Fibroblast of peridontal ligament (primary cell): ENCODE measurements around the gene PRKAR1B.
"Not testable (repeated sequence)": the region's sequence is repeated elsewhere in the genome, so short reads cannot be mapped to it uniquely, and the experiment has no call there.

Experiments used
- DNase-seq: peaks from one replicate; pipeline ENCODE4 v3.0.0-alpha.2; 2010; ENCODE audit errors: extremely low read depth

PRKAR1B gene

GRCh38 chr7:668139-668931 lies 58.7 kb downstream of the PRKAR1B start:
- peak; percentile 85 for DNase-seq

GRCh38 chr7:666454-667292 lies 60.4 kb downstream of the PRKAR1B start:
- no peak for DNase-seq

- no peak for DNase-seq
These were observed 61.2 kb downstream of the PRKAR1B start for GRCh38 chr7:665736-666453.

GRCh38 chr7:664997-665735 lies 61.9 kb downstream of the PRKAR1B start:
- DNase-seq = peak; percentile 41

GRCh38 chr7:664402-664775 lies 62.7 kb downstream of the PRKAR1B start:
- DNase-seq = no peak

GRCh38 chr7:662576-662975 lies 64.5 kb downstream of the PRKAR1B start:
- DNase-seq = no peak

- DNase-seq = no peak
These were observed 67.1 kb downstream of the PRKAR1B start for GRCh38 chr7:659996-660395.

- DNase-seq = no peak
These were observed 67.7 kb downstream of the PRKAR1B start for GRCh38 chr7:659306-659847.

- no peak for DNase-seq
These were observed 69.4 kb downstream of the PRKAR1B start for GRCh38 chr7:657565-658119.

- not testable (repeated sequence) for DNase-seq
These were observed 70.1 kb downstream of the PRKAR1B start for GRCh38 chr7:657010-657409.

GRCh38 chr7:655758-656157 lies 71.3 kb downstream of the PRKAR1B start:
- DNase-seq = no peak

- no peak for DNase-seq
These were observed 73.0 kb downstream of the PRKAR1B start for GRCh38 chr7:653829-654764.

GRCh38 chr7:652881-653280 lies 74.2 kb downstream of the PRKAR1B start:
- DNase-seq = no peak

- DNase-seq = not testable (repeated sequence)
These were observed 74.9 kb downstream of the PRKAR1B start for GRCh38 chr7:652167-652566.

GRCh38 chr7:651032-651728 lies 75.9 kb downstream of the PRKAR1B start:
- no peak for DNase-seq

- DNase-seq = no peak
These were observed 76.6 kb downstream of the PRKAR1B start for GRCh38 chr7:650339-651031.

GRCh38 chr7:646951-647350 lies 80.1 kb downstream of the PRKAR1B start:
- no peak for DNase-seq

- no peak for DNase-seq
These were observed 80.6 kb downstream of the PRKAR1B start for GRCh38 chr7:646487-646886.

- no peak for DNase-seq
These were observed 81.5 kb downstream of the PRKAR1B start for GRCh38 chr7:645606-646005.
